ENCODE data around the gene E2F6.

The E2F6 gene

GRCh38 chr2:11493282-11493681, 27.3 kb upstream of the E2F6 start:
- in situ Hi-C loops (cut with MboI; ENCODE audit: low sequenced_read_pairs): loop anchor here (25.0 kb wide), 1 partner anchor 294 kb away; no protein-coding TSS in a partner anchor

- in situ Hi-C loops (cut with MboI; ENCODE audit: low sequenced_read_pairs): loop anchor here (25.0 kb wide), 1 partner anchor 295 kb away; no protein-coding TSS in a partner anchor
These were observed 26.8 kb upstream of the E2F6 start for GRCh38 chr2:11492720-11493119.

DNA sequence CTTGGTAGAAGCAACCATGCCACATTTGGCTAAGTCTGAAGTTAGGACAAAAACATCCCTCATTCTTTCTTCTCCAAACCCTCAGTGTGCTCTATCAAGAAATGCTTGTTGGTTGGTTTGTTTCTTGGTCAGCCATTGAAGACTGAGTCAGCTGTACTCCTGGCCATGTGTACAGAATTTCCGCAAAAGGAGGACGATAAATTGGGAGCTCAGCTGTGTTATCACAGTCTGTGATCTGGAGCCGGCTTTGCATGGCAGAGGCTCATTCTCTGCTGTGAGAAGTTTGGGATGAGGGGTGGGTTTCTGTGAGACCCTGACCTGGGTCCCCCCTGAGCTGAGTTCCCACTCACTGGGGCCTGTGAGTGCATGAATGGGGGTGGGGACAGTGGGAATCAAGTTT, 26.3 kb upstream of the E2F6 start:
- in situ Hi-C loops (cut with MboI; ENCODE audit: low sequenced_read_pairs): loop anchor here (25.0 kb wide), 1 partner anchor 295 kb away; no protein-coding TSS in a partner anchor

DNA sequence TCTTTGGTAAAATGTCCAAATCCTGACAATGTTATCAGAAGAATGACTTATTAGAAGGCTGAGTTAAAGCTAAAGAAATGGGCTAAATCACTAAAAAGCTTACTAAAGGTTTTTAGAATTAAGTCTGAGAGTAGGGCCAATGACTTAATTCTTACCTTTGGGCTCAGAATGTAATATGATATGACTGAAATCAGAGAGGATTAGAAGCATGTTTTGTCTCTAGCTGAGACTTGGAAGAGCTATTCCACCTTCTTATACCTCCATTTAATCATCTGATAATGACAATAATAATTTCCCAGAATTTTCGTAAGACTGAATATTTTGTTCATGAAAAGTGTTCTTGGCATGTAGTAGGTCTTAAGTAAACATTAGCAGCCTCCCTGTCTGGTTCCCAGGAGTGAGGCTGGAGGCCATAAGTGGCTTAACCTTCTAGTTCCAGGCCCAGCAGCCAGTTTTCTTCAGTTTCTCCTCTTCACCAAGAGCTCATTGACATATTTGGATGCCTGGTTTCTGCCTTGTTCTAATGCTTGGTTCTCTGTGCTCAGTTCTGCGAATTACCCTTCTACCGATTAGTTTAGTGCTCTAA, 25.5 kb upstream of the E2F6 start:
- in situ Hi-C loops (cut with MboI; ENCODE audit: low sequenced_read_pairs): loop anchor here (25.0 kb wide), 1 partner anchor 296 kb away; no protein-coding TSS in a partner anchor

GRCh38 chr2:11490194-11490593, 24.2 kb upstream of the E2F6 start:
- in situ Hi-C loops (cut with MboI; ENCODE audit: low sequenced_read_pairs): loop anchor here (25.0 kb wide), 1 partner anchor 297 kb away; no protein-coding TSS in a partner anchor

- in situ Hi-C loops (cut with MboI; ENCODE audit: low sequenced_read_pairs): loop anchor here (25.0 kb wide), 1 partner anchor 298 kb away; no protein-coding TSS in a partner anchor
These were observed 22.8 kb upstream of the E2F6 start for GRCh38 chr2:11488809-11489208.

DNA sequence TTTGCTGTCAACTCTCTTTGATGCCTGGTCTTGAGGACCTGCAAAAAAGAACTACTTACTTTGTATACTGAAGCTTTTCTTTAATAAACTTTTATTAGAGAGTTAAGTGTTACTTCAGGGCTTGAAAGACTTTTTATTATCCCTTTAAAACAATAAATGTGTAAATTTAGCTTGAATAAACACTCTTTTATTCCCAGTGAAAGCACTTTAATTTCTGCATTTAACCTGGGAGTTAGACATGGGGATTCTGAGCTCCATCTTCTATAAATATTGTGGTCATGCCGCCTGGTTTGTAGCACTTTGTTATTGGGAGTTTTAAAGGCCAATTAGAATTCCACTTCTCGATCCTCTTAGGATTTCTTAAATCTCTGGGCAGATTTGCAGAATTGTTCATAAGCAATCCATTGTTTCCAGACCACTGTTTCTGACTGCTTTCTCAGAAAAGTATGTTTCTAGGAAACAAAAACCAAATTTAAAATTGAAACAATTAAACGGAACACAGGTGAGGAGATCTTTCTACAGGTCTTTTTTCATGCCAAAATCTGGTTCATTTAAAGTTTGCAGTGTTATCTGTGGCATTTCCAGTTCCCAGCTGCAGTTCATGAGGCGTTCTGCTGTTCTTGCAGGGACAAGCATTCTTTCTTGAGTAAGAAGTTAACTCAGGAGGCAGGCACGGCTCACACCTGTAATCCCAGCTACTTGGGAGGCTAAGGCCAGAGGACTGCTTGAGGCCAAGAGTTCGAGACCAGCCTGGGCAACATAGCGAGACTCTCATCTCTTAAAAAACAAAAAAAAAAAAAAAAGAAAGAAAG, 18.1 kb upstream of the E2F6 start:
- in situ Hi-C loops (cut with MboI; ENCODE audit: low sequenced_read_pairs): loop anchor here (25.0 kb wide), 1 partner anchor 303 kb away; no protein-coding TSS in a partner anchor

DNA sequence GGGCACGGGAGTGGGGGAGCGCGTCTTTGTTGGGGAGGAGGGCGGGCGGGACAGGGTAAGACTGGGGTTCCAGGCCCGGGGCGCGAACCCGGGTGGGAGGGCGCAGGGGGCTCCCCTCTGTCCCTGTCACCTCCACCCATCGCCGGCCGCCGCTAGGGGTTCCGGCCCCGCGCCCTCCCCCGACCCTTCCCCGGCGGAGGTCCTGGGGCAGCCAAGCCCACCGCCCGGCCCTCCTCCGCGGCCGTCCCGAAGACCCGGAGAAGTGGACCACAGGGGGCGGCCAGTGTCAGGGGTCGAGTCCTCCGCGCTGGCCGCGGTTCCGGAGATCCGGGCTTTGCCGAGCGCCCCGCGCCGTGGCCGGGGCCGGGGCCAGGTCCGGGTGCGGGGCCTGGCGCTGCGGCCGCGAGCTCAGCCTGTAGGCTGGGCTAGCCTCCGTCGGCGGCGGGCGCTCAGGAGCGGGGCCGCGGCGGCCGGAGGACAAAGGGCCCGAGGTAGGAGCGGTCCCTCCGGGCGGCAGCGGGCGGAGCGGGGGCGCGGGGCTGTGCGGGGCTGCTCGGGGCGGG, 16.6 kb upstream of the E2F6 start:
- in situ Hi-C loops (cut with MboI; ENCODE audit: low sequenced_read_pairs): loop anchor here (25.0 kb wide), 1 partner anchor 305 kb away; no protein-coding TSS in a partner anchor

DNA sequence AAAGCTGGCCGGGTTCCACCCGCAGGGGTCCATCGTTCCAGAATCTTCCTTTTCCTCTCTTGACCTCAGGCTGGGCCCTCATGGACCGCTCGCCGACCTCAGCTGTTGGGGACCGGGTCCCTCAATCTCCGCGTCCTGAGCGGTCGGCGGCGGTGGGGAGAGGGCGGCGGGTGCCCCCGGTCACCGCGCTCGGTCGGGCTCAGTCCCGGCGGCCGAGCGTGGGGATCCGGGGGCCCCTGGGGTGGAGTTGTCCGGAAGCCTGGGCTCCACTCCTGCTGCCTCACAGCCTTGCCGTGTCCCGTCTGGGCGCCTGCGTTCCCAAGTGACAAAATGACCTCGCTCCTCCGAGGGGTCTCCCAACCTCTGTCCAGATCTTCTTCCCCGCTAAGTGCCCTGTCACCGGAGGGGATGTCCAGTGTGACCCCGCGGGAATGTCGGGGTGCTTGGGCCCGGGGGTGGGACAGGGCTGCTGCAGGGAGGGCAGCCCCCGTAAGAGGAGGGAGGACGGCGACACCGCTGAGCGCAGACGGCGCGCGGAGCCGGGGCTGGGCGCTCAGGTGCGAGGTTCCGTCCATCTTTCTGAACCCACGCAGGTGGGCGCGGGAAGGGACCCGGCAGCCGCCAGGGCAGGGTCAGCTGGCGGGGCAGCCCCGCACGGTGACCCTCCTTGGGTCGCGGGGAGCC, 16.0 kb upstream of the E2F6 start:
- in situ Hi-C loops (cut with MboI; ENCODE audit: low sequenced_read_pairs): loop anchor here (25.0 kb wide), 1 partner anchor 305 kb away; no protein-coding TSS in a partner anchor

- in situ Hi-C loops (cut with MboI; ENCODE audit: low sequenced_read_pairs): loop anchor here (25.0 kb wide), 1 partner anchor 306 kb away; no protein-coding TSS in a partner anchor
These were observed 15.4 kb upstream of the E2F6 start for GRCh38 chr2:11481426-11481788.

- in situ Hi-C loops (cut with MboI; ENCODE audit: low sequenced_read_pairs): loop anchor here (25.0 kb wide), 1 partner anchor 306 kb away; no protein-coding TSS in a partner anchor
These were observed 14.9 kb upstream of the E2F6 start for GRCh38 chr2:11480859-11481258.

- in situ Hi-C loops (cut with MboI; ENCODE audit: low sequenced_read_pairs): loop anchor here (25.0 kb wide), 1 partner anchor 307 kb away; no protein-coding TSS in a partner anchor
These were observed 14.4 kb upstream of the E2F6 start for GRCh38 chr2:11480406-11480805.

DNA sequence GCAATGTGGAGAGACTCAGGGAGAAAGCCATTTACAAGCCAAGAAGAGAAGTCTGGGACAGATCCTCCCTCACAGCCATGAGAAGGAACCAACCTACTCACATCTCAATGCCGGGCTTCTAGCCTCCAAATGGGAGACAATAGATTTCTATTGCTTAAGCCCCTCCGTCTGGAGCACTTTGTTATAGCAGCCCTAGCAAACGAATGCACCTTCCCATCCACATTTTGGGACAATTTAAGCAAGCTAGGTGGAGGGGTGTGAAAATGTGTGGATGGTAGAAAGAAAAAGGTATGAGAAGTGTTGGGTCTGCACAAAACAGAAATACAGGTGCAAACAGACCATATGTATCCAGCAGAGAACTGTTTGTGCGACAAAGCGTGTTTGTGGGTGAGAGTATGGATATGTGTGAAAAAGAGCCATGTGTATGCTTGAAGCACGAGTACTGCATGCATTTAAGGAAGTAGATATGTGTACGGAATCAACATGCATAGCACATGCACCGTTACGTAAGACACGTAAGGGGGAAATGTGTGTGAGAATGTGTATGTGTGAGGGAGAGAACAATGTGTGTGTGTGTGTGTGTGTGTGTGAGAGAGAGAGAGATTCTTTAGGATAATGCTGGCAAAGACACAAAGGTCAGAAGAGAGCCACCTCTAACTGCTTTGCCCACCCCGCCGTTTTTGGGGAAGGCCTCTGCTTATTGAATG, 13.1 kb upstream of the E2F6 start:
- in situ Hi-C loops (cut with MboI; ENCODE audit: low sequenced_read_pairs): loop anchor here (5.0 to 25.0 kb wide), 2 partner anchors 108 to 308 kb away; no protein-coding TSS in a partner anchor

GRCh38 chr2:11477994-11478393, 12.0 kb upstream of the E2F6 start:
- in situ Hi-C loops (cut with MboI; ENCODE audit: low sequenced_read_pairs): loop anchor here (5.0 to 25.0 kb wide), 2 partner anchors 109 to 309 kb away; no protein-coding TSS in a partner anchor

DNA sequence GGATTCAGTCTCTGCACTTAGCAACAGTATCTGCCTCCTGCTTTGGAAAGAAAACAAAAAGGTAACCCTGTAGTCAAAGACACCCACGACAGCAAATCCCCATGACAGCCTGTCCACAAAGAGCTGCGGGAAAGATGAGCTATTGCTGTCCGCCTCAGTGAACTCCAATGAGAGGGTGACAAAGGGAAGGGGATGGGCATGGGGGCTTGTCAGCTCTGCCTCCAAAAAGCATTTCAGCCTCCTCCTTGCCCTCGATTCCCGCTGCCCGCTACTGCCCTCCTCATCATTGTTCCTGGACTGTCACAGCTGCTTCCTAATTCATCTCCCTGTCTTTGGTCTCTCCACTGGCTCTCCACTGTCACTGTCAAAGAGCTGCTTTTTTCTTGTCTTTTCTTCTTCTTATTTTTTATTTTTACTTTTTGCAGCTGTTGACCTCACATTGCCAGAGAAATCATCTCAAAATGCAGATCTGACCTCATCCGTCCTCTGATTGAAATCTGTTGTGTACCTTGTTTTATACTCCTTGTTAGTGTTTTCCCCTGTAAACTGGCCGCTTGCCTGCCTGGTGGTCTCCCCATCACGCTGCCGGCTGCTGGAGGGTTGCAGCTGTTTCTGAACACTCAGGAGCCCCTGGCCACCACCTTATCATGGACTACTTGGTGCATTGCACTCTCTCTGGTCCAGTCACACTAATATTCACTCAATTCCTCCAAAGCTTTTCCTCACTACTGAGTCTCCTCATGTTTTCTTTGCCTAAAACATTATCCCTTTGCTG, 7.9 kb upstream of the E2F6 start:
- in situ Hi-C loops (cut with MboI; ENCODE audit: low sequenced_read_pairs): no loop called here

DNA sequence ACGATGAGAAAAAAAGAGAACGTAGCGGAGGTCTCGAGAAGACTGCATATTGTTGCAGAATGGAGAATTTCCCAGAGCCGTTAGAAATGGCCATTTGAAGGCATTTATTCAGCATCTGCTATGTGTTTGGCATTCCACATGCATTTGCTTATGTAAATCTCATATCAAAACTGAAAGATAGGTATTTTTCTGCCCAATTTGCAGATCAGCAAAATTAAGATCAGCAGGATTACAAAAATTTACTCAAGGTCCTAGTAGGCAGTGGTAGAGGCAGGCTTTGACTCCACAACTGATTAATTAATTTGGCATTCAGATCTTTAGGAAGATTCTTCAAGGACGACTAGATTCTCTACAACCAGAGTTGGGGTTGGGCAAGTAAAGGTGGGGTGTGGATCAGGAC, 1.8 kb upstream of the E2F6 start:
- in situ Hi-C loops (cut with MboI; ENCODE audit: low sequenced_read_pairs): no loop called here

GRCh38 chr2:11467129-11467649, 1.2 kb upstream of the E2F6 start:
- in situ Hi-C loops (cut with MboI; ENCODE audit: low sequenced_read_pairs): no loop called here

DNA sequence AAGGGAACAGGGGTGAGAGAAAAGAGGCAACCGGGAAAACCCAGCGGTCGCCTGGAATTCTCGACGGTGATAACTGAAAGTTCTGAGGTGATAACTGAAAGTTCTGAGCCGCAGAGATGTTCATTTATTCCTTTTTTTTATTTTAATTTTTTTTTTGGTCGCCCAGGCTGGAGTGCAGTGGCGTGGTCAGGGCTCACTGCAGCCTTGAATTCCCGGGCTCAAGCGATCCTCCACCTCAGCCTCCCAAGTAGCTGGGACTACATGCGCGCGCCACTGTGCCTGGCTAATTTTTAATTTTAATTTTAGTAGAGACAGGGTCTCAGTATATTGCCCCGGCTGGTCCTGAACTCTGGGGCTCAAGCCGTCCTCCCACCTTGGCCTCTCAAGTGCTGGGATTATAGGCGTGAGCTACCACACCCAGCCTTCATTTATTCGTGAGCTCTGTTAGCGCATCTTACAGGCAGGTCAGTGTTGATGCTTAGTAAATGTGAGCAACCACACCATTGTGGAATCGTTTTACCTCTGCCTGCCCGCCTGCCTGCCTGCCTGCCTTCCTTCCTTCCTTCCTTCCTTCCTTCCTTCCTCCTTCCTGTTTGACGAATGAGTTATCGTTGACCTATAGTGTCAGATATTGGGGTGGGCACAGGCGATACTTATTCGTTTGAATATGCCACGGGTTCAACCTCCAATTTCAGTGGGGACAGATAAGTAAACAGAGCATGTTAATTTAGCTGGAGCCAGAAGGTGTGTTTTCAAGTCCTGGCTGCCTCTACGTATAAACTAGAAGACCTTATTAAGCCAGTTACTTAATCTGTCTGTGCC, 557 bp upstream of the E2F6 start:
- in situ Hi-C loops (cut with MboI; ENCODE audit: low sequenced_read_pairs): no loop called here

All from HL-60/S4 (cell line).